Pancreas (tissue), 10 donors: ENCODE results near the gene NMT2. TPM values are rescaled to one million over a fixed set of nuclear protein-coding genes. Genes with fewer than 3 reads are reported as not detected.

Experiments
- ATAC-seq, 4 donors: fragments of 200-7000 bp; cut with Tn5 transposase; one replicate each; pipeline versions ENCODE4 v1.8.0 to v1.9.1; 2020; ENCODE audit warnings: mild to moderate bottlenecking in 4 of 4, moderate library complexity in 4 of 4
- DNase-seq, 6 donors: peaks; one replicate each; pipeline ENCODE4 v3.0.0-alpha.2; 2020
- FAIRE-seq: peaks from 2 replicates; lab custom pipeline; 2012; peaks lifted over from hg19 to GRCh38; lab: Jason Lieb, UNC
- H3K27ac ChIP-seq, 4 donors: fragments of 200-600 bp; sonication (generic); 1 replicate in 3 of 4; 2 replicates in 1 of 4; pipeline versions ENCODE4 v1.5.0 to v1.8.0; 2020
- H3K27me3 ChIP-seq, 4 donors: fragments of 200-600 bp; one replicate each; pipeline ENCODE4 v1.8.0; 2021
- H3K36me3 ChIP-seq, 3 donors: fragments of 200-600 bp; sonication (generic) in 1 of 3; one replicate each; pipeline versions ENCODE4 v1.5.0 to v1.8.0; 2020 to 2021
- H3K4me1 ChIP-seq, 3 donors: fragments of 200-600 bp; one replicate each; pipeline ENCODE4 v1.8.0; 2021
- H3K4me3 ChIP-seq, 4 donors: fragments of 200-600 bp; sonication (generic) in 2 of 4; one replicate each; pipeline versions ENCODE4 v1.5.0 to v1.8.0; 2020 to 2021
- H3K9me3 ChIP-seq, 4 donors: fragments of 200-600 bp; one replicate each; pipeline ENCODE4 v1.8.0; 2021
- CTCF ChIP-seq, 4 donors: fragments of 200-600 bp; sonication (generic) in 3 of 4; IDR thresholded peaks; one replicate each; pipeline versions ENCODE4 v1.5.0 to v1.8.0; 2021; ENCODE audit warnings: antibody characterized with exemption in 4 of 4
- WGBS, 2 donors: extraction: QIAGEN DNeasy Blood & Tissue Kit; methylation state at CpG; one replicate each; pipeline ENCODE4 v1.1.7; 2013; 5-methylcytosine and 5-hydroxymethylcytosine counted together
- intact Hi-C, 3 donors: fragments of 100-400 bp; cut with DNase I; formaldehyde crosslinking; loops; one replicate each; pipeline versions ENCODE4 v1.11.1 to v1.14.2; 2022
- polyA plus RNA-seq, 2 donors: library from polyadenylated mRNA; stranded (reverse); fragments of 200-250 nt; gene quantifications; one replicate each; pipeline ENCODE4 v1.2.3, GENCODE V29; 2013
- total RNA-seq, 6 donors: library from RNA; stranded (reverse); fragmentation: NEBNext Ultra II Directional in 4 of 6; extraction: Animal tissue kit (Norgen Biotek cat#: 25700) in 4 of 6; gene quantifications; one replicate each; pipeline versions ENCODE4 v1.2.1 to v1.2.4, GENCODE V29; 2021 to 2023
- donor health status: healthy with polysubstance abuse.
- donor health status: DM: no; HTN: no; CAD: no; lungs with moderate emphysema.
- donor health status: DM: no; HTN: no; CAD: no.
- donor health status: control.
- donor health status: control.
- donor health status: Bipolar disorder and iron deficiency.
- donor health status: DM: yes; HTN: yes; CAD: no.
- donor health status: DM: no; HTN: no; CAD: no.
- donor health status: DM: no; HTN: no; CAD: no.
- donor health status: DM: yes; HTN: yes; CAD: no.

NMT2 gene
- total and polyA plus RNA-seq, 8 donors = 4.7 to 13.9 (median 6.5) TPM

- DNase-seq (no peak), FAIRE-seq (no peak), ATAC-seq (no peak)
- no peak for TF ChIP-seq CTCF (IDR thresholded peaks at IDR 0.05)
- H3K4me1 ChIP-seq = peaks cover 0 to 18% (median 15%) of the 10 kb centered on the region in 3 donors
- no peaks in the 10 kb centered on the region for H3K9me3 ChIP-seq
- intact Hi-C loops = no loop called here
- H3K27ac ChIP-seq = no peak overlapping the region
- no peaks in the 10 kb centered on the region for H3K27me3 ChIP-seq
- H3K4me3 ChIP-seq = no peak overlapping the region
- H3K36me3 ChIP-seq = no peaks in the 10 kb centered on the region
- 84 to 88% methylated on average over 7 of the region's 7 CpGs for WGBS, 2 donors
Measured at GRCh38 chr10:15172306-15172840, 3.9 kb upstream of the NMT2 start.

- Histone ChIP-seq H3K9me3 (no peaks in the 10 kb centered on the region), H3K27me3 (no peaks in the 10 kb centered on the region), H3K4me1 (peaks cover 0 to 28% (median 15%) of the 10 kb centered on the region in 3 donors), H3K4me3 (peak overlapping the region in 1 of 4 donors; percentile 13), H3K36me3 (no peaks in the 10 kb centered on the region), H3K27ac (peak overlapping the region in 2 of 4 donors; percentile 63 to 70)
- ATAC-seq = no peak
- intact Hi-C loops = no loop called here
- TF ChIP-seq CTCF (IDR thresholded peaks at IDR 0.05) = no peak
- WGBS, 2 donors = 56 to 57% methylated on average over 16 of the region's 16 CpGs
- DNase-seq = peak in 2 of 6 donors; percentile 29
- no peak for FAIRE-seq
Measured at GRCh38 chr10:15169555-15170401, 1.3 kb upstream of the NMT2 start.

- Histone ChIP-seq H3K27me3 (no peaks in the 10 kb centered on the region), H3K4me1 (peaks cover 0 to 28% (median 15%) of the 10 kb centered on the region in 3 donors), H3K27ac (peak overlapping the region in 2 of 4 donors; percentile 4 to 70), H3K4me3 (peak overlapping the region in 1 of 4 donors; percentile 13), H3K36me3 (no peaks in the 10 kb centered on the region), H3K9me3 (no peaks in the 10 kb centered on the region)
- no peak for TF ChIP-seq CTCF (IDR thresholded peaks at IDR 0.05)
- FAIRE-seq (no peak), ATAC-seq (peak; percentile 76 to 93 (median 85)), DNase-seq (peak; percentile 92 to 99 (median 97))
- intact Hi-C loops = no loop called here
- WGBS, 2 donors = 16 to 31% methylated on average over 17 to 33 of the region's 44 CpGs
Measured at GRCh38 chr10:15168786-15169554, 477 bp upstream of the NMT2 start.

GRCh38 chr10:15167411-15168290 is 842 bp downstream of the NMT2 start:
- no peaks in the 10 kb centered on the region for H3K27me3 ChIP-seq
- peak in 5 of 6 donors; percentile 38 to 84 (median 57) for DNase-seq
- intact Hi-C loops = no loop called here

More at GRCh38 chr10:15167411-15168290, 842 bp downstream of the NMT2 start:
- no peak for FAIRE-seq
- Histone ChIP-seq H3K27ac (peak overlapping the region; percentile 65 to 85 (median 80)), H3K4me1 (peaks cover 0 to 28% (median 15%) of the 10 kb centered on the region in 3 donors), H3K9me3 (no peaks in the 10 kb centered on the region), H3K4me3 (peak overlapping the region; percentile 63 to 96 (median 86)), H3K36me3 (no peaks in the 10 kb centered on the region)
- peak; percentile 32 to 48 (median 40) for ATAC-seq
- WGBS, 2 donors = 0 to 1% methylated on average over 38 to 54 of the region's 54 CpGs
- peak in 1 of 4 donors; percentile 13 for TF ChIP-seq CTCF (IDR thresholded peaks at IDR 0.05)
